Neural progenitor cell (in vitro differentiated cells): ENCODE results near the gene RNF150.

Source experiments
- CTCF ChIP-seq: fragments of 200-600 bp; sonication (generic); IDR thresholded peaks from 2 replicates; pipeline ENCODE4 v1.5.1; 2017; ENCODE audit warnings: antibody characterized with exemption, mild to moderate bottlenecking
- EZH2 ChIP-seq: fragments of 200-600 bp; sonication (generic); IDR thresholded peaks from 2 replicates; pipeline ENCODE4 v1.6.1; 2017; ENCODE audit warnings: antibody characterized with exemption, mild to moderate bottlenecking, moderate library complexity
- EZH2phosphoT487 ChIP-seq: fragments of 200-600 bp; sonication (generic); IDR thresholded peaks from 2 replicates; pipeline ENCODE4 v1.6.1; 2017; ENCODE audit warnings: antibody characterized with exemption

DNA sequence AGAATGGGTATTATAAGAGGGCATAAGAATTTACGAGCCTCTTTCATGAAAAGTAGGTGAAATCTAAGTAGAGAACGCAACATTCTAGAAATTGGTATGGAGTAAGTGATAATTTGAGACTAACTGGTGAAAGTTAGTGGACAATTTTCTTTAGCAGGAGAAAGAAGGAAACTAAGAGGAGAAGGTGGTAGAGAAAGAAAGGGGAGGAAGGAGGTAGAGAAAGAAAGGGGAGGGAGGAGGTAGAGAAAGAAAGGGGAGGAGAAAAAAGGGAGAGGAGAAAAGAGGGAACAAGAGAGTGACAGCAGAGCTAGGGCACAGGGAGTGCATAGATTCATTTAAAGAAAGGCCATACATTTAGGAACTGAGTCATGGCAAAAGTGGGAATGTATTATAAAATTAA is 94.1 kb downstream of the RNF150 start:
- TF ChIP-seq CTCF (no peak), EZH2 (no peak), EZH2phosphoT487 (no peak)
